HG03139 (cell line): Measurements from ENCODE around the gene HPSE2.

Source experiments
- ATAC-seq: cut with Tn5 transposase; IDR thresholded peaks from one replicate; pipeline ENCODE4 v1.9.1; 2021; ENCODE audit not compliant: unreplicated experiment

The HPSE2 gene

DNA sequence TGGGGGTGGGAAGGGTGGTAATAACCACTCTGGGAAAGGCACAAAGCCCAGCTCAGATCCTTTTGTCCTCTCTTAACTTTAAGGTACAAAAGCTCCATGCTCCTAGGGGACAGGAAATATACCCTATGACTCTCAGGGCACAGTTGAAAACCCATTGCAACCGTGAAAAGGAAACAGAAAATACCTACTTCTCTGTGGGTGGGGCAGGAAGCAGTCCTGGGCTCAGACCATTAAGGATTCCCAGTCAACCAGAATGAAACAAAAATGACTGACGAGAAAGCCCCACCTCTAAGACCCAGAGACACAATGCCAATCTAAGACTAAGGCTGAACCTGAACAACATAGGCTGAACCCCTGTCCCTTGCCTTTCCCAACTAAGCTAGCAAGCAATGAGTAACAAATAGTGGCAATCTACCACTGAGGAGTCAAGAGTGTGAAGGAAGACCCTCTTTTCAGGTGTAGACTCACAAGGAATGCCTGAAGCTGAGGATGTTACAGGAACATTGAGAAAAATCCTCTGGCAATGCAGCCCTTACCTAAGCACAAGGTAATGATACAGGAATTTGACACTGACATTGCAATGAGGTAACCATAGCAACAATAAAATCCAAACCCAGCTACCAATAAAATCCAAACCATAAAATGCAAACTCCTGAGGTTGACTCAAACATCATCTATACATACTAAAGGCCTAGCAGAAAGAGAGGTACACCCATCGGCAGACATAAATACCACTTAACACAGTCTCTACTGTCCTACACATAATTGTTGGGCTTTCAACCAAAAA lies 380.1 kb downstream of the HPSE2 start:
- ATAC-seq = no peak

GRCh38 chr10:98852686-98853085 lies 383.0 kb downstream of the HPSE2 start:
- no peak for ATAC-seq

DNA sequence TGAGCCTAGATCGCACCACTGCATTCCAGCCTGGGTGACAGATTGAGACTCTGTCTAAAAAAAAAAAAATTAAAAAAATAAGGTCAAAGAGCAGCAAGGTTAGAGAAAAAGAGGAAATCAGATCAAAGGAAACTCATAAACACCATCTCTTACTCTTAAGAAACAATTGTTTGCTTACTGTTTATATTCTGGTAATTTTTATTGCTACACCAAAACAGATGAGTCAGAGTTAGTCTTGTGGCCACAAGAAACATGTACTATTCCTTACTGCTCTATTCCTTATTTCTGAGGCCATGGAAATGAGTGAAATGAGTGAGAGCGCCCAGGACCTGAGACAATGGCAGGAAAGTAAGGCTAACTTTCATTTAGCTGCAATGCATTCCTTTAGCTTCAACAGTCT lies 387.3 kb downstream of the HPSE2 start:
- ATAC-seq = no peak

DNA sequence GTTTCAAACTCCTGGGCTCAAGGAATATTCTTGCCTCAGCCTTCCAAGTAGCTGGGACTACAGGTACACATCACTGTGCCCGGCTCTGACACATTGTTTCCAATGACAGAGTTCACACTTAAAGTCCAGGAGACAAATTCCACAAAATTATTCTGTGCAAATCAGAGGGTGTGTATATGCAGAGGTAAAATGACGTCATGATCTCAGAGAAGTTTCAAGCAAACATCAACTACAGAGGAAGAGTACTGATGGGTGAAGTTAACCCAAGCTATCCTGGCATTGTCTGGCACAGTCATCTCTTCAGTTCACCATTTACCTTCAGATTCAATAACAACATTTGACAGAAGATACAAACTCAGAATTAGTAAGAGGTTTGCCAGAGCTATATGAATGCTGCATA lies 388.9 kb downstream of the HPSE2 start:
- no peak for ATAC-seq

GRCh38 chr10:98833542-98833941 lies 402.1 kb downstream of the HPSE2 start:
- no peak for ATAC-seq

GRCh38 chr10:98832738-98833137 lies 402.9 kb downstream of the HPSE2 start:
- ATAC-seq = no peak

GRCh38 chr10:98832196-98832595 lies 403.5 kb downstream of the HPSE2 start:
- ATAC-seq = no peak

DNA sequence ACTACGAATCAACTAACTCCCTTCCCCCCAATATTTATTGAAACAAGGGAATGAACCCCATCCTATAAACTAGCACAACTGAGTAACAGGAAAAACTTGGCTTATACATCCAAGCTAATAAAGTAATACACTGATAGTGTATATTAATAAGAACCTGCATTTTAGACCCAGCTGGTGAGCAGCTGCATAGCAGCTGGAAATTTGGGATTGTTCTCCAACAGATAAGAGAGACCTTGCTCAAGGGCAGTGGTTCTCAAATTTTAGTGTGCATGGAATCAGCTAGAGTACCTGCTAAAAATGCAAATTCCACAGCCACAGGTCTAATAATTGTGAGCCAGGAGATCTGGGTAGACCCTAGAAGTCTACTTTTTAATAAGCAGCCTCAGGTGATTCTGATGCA lies 404.3 kb downstream of the HPSE2 start:
- no peak for ATAC-seq

DNA sequence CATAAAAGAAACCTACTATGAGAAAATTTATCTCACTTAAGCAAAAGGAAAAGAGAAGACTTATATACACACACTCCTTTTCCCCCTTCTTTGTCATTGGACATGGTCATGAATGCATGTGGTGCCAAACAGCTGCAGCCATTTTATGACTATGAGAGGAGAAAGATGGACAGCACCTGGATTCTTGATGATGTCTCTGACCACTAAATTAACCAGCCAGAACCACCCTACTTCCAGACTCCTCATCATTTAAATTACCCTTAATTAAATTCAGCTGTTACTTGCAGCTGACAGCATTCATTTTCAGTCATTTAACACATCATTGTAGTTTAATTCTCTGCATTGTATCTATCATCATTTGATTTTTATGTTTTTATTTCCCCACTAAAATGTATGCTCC lies 409.9 kb downstream of the HPSE2 start:
- ATAC-seq = no peak

- no peak for ATAC-seq
These were observed 418.3 kb downstream of the HPSE2 start for GRCh38 chr10:98817396-98817795.

DNA sequence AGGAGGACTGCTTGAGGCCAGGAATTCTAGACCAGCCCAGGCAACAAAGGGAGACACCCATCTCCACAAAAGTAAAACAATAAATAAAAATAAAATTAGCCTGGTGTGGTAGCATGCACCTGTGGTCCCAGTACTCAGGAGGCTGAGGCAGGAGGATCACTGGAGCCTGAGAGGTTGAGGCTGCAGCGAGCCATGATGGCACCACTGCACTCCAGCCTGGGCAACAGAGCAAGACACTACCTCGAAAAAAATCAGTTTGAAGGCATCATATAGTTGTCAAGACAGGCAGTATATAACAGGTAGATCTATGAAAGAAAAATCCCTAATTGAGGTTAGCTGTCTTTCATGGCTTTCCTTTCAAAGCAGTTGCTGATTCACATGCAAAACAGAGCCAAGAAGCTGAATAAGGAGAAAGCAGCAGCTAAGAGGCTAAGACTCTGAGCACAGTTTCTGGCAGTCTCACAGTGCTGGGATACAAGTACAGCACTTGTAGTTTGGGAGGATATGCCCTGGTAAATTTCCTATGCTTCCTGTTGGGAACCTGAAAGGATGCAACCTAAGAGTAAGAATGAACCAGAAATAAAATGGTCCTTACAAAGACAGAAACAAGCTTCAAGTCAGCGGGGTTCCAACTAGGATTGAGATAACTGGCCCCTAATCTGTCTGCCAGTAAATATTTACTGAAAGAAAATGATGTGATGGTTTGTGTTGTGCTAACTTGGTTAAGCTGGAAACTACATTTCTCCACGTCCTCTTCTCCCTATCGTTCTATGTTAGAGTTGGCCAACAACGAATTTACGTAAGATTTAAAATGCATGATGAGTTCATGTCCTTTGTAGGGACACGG lies 420.4 kb downstream of the HPSE2 start:
- ATAC-seq = no peak

DNA sequence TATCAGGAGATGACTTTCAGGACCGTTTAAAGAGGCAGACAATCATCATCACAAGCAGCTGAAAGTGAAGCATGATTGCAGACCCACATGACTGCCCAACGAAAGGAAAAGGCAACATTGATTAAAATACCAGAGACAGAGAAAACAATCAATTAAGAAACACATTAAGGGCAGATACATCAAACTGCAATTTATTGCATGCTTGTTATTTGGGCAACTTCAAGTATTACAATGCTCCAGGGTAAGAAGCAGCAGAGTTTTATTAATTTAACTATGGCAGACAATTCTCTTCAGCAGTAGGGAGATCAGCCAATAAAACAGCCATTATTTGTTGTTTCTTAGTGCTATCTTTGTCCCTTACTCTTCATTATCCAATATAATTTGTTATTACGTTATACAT lies 421.2 kb downstream of the HPSE2 start:
- ATAC-seq = no peak

DNA sequence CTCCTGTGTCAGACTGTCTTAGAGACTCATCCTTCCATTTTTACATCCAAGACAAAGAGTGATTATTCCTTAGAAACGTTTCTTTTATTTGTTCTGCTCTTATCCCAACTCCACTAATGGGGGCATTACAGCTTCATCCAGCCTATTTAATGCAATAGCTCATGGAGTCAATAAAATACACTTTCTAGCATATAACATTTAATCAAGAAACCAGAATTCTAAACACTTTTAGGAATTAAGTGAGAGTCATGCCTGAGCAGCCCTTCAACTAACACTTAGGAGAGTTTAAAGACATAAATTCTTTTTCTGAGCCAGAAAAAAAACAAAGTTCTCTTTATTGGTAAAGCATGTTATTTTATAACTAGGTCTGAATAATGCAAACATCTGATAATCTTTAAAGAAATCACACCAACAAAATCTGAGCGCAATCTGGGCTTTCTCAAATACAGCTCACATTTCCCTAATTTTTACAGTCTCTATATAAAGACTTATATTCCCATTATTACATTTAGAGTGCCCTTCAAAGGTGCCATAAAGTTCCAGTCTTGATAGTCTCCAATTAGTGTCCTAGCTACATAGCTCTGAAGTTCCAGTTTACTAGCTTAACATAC lies 427.3 kb downstream of the HPSE2 start:
- no peak for ATAC-seq

- no peak for ATAC-seq
These were observed 435.4 kb downstream of the HPSE2 start for GRCh38 chr10:98800263-98800662.

DNA sequence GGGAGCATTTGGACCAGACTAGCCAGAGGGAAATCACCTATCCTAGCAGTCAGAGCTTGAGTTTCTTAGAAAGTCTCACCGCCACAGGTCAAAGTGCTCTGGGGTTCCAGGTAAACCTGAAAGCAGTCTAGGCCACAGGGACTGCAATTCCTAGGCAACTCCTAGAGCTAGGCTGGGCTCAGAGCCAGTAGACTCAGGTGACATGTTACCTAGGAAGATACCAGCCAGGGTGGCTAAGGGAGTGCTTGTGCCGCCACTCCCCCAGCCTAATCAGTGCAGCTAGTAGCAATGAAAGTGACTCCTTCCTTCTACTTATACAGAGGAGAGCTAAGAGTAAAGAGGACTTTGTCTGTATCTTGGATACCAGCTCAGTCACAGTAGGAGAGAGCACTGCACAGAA lies 440.2 kb downstream of the HPSE2 start:
- ATAC-seq = no peak

DNA sequence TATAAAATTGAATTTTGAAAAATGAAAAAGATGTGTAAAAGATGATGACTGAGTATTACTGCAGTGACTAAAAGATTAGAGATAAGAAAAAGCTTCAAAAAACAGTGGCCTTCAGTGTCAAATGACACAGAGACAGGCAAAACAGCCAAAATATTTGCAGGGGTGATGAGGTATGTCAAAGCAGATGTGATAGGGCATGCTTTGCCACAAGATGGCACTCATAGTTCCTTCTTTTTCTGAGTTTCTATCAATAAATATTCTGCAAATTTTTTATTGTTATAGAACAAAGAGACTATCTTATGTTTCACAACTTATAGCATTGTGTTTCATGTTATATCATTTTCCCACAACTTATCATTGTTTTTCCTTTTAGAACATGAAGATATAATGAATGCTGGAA lies 444.8 kb downstream of the HPSE2 start:
- no peak for ATAC-seq

GRCh38 chr10:98778277-98778759 lies 457.3 kb downstream of the HPSE2 start:
- no peak for ATAC-seq

DNA sequence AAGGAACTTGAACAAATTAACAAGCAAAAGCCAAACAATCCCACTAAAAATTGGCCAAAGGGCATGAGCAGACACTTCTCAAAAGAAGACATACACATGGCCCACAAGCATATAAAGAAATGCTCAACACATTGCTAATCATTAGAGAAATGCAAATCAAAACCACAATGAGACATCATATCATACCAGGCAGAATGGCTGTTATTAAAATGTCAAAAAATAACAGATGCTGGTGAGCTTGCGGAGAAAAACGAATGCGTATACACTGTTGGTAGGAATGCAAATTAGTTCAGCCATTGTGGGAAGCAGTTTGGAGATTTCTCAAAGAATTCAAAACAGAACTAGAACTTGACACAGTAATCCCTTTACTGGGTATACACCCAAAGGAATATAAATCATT lies 477.2 kb downstream of the HPSE2 start:
- no peak for ATAC-seq

DNA sequence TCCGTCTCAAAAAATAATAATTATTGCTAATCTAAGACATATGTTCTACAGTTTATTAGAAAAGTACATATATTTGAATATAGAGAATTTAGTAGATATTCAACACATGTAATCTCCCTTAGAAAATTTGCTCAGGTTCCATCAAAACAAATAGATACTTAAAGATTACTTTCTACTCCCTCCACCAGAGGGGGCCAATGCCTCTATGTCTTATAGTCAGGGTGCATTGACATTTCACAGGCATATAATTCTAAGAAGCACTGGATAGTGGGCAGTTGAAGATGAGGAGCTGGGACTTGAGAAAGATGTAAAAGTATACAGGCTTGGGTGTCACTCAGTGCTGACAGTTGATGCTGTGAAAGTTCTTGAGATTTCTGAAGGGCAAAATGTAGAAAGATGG lies 487.4 kb downstream of the HPSE2 start:
- no peak for ATAC-seq

GRCh38 chr10:98745645-98746044 lies 490.0 kb downstream of the HPSE2 start:
- no peak for ATAC-seq

- ATAC-seq = no peak
These were observed 515.1 kb downstream of the HPSE2 start for GRCh38 chr10:98720551-98720950.

DNA sequence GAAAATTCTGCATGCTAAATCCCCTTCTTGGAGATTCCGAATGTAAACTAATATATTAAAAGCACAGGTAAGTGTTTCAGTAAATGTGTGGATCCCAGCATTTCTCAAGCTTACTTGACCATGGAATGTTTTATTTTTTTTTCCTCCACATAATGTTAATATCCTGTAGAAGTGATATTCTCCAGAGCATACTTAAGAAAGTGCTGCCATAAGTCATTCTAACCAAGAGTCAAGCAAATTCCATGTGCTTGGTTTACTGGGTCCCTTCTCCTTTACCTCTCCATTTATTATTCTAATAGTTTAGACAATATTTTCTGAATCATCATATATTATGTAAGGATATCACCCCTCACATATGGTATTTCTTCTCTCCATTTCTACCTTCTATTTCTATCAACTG lies 522.1 kb downstream of the HPSE2 start:
- ATAC-seq = no peak
